Stimulated activated CD8-positive, alpha-beta memory T cell treated with anti-CD3 and anti-CD28 coated beads, Interleukin-4, amount 100 ng/mL, for 1 hour (primary cell): ENCODE data around the gene TP73.

Source experiments
- DNase-seq, 2 donors: peaks; one replicate each; pipeline ENCODE4 v3.0.0-alpha.2; 2020; ENCODE audit warnings: low read depth in 2 of 2, low spot score in 1 of 2

Gene TP73

DNA sequence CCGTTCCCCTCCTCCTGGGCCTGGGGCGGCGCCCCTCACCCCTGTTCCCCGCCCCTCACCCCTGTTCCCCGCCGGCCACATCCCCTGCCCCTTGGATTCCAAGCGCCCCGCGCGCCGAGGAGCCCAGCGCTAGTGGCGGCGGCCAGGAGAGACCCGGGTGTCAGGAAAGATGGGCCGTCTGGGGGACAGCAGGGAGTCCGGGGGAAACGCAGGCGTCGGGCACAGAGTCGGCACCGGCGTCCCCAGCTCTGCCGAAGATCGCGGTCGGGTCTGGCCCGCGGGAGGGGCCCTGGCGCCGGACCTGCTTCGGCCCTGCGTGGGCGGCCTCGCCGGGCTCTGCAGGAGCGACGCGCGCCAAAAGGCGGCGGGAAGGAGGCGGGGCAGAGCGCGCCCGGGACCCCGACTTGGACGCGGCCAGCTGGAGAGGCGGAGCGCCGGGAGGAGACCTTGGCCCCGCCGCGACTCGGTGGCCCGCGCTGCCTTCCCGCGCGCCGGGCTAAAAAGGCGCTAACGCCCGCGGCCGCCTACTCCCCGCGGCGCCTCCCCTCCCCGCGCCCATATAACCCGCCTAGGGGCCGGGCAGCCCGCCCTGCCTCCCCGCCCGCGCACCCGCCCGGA lies at the start of gene TP73:
TSS of gene TP73 (plus strand) at position 587 of the 618 bp plus-strand sequence. CDS start 29,850 bp downstream, outside the sequence.
- no peak for DNase-seq

DNA sequence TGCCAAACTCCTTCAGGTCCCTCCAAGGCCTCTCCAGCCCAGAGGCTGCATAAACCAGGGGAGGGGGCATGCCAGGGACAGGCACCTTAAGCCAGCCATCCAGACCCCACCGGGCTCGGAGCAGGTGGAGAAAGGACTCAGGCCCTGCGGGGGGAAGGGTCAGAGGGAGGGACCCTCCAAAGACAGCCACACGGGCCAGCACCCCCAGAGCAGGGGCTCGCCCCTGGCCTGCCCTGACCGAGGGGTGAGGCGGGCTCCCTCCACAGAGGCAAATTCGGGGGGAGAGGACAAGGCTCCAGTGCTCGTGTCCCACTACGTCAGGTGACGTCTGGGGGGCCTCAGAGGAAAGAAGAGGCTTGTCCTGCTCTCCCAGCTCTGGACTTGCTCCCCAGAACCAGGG lies 49.2 kb upstream of the TP73 start:
- DNase-seq, result no peak

DNA sequence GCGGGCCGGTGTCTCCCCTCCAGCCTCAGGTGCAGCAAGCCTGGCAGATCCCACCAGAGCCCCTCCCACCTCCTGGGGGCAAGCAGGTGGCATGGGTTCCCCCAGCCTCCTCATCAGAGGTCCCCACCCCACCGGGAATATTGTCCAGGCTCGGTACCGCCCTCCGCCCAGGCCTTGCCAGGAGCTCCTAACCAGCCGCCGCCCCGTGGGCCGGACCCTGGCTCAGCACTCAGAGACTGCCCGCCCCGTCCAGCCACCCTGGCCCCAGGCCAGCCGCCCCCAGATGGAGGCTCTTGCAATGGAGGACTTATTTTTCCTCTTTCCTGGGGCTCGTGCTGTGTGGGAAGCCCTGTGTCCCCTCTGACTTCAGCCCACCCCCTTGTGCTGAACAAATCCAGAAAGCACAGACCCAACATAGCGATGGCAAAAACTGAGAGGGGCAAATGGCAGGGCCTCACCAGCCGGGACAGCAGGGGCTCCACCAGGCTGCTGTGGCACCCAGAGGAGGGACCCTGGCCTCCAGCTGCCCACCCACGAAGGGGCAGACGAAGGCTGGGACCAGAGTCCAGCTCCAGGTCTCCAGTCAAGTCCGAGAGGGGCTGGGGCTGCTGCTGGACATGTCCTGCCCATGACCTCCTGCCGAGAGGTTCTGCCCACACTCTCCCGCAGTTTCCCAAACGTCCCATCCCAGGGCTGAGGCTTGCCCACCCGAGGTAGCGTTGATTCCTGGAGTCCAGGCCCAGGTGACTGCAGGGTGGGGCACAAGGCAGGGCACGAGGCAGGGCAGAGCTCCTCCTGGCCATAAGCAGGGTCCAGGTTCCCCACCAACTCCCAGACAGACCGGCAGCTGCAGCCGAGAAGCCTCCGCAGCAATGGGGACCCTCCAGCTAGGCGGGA lies 48.5 kb upstream of the TP73 start:
- DNase-seq, result no peak

DNA sequence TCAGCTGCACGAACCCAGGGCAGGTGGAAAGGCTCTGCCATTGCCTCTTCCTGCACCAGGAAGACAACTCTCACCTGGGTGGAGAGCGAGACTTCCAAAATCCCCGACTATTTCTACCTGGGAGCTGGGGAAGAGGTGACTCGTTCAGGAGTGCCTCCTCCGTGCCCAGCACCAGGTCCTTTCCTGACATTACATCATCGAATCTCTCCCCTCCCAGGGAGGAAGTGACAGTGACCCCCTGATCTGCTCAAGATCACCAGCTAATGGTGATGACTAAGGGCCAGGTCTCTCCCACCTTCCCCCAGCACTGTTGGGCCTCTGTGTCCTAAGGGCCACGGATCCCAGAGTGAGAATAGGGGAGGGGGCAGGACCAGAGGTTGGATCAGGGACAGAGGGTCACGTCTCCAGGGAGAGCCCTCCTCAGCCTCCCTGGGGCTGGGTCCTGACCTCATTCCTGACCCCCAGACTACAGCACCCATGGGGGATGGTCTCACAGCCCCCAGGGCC lies 47.8 kb upstream of the TP73 start:
- DNase-seq, result no peak

DNA sequence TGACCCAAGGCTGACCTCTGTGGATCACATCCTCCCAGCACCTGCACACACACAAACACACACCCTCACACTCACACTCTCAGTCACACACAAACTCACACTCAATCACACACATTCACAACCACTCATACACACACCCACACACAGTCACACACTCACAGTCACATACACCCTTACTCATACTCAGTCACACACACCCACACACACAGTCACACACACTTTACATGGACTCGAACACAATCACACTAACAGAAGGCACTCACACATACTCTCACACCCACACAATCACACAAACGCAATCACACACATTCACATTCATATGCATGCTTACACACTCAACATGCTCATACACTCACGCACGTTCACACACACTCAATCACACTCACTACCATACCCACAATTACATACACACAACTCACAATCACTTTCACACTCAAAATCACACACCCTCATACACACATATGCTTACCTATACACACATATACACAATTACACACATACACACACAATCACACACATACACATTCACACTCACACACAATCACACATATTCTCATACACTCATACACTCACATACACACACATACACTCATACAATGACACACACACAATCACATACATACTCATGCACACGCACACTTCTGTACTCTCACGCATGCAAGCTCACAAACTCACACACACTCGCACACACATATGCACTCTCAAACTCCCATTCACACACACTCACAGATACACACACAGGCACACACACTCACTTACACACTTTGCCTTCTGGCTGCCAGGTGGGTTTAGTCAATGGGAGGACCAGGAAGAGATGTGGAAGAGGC lies 47.1 kb upstream of the TP73 start:
- DNase-seq, result no peak

DNA sequence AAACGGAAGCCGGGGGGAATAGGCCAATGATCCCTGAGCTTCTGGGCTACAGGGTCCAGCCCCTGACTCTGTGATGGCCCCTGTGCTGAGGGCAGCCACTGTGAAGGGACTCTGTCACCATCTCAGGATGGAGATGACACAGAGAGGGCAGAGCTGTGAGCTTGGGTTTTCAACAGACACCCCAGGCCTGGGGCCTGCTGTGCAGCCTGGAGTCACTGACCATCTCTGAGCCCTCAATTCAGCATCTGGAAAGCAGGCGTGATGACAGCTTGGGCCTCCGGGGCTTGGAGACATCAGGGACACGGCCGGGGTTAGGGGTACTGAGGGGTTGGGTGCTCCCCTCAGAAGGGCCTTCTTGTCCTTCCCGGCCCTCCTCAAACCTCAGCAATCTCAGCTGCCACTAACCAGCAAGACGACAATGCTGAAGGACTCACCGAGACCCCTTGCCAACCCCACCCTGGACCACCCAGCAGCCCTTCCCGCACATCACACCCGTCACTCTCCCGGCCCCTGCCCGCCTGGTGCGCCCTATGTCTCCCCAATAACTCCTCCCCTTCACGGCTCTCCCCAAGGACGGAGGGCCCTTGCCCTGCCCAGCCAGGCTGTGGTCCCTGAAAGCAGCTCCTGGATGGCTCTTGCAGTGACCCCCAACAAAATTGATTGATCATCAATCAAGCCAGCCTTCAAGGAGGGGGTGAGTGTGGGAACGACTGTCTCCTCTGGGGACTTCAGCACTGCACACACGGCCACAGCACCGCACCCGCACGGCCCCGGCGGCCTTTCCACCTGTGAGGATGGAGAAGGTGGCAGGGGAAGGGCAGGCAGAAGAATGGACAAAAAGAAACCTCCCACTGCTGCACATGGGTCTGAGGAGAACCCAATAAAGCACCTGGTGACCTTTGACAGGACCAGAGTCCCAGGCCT lies 45.3 kb upstream of the TP73 start:
- DNase-seq, result no peak

DNA sequence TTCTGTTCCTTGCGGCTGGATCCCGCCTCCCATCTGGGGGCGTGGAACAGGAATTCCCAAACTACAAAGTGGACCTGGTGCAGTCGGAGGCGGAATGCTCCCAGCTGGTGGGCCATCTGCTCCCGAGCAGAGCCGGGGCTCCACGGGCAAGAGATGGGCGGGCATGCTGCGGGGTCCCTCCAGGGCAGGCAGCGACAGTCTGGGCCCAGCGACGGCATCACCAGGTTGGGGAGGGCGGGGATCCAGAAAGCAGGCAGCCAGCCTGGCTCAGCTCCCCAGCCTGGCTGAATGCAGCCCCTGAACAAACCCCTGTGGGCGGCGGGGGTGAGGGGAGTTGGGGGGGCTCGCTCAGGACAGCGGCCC lies 44.6 kb upstream of the TP73 start:
- DNase-seq, result no peak

DNA sequence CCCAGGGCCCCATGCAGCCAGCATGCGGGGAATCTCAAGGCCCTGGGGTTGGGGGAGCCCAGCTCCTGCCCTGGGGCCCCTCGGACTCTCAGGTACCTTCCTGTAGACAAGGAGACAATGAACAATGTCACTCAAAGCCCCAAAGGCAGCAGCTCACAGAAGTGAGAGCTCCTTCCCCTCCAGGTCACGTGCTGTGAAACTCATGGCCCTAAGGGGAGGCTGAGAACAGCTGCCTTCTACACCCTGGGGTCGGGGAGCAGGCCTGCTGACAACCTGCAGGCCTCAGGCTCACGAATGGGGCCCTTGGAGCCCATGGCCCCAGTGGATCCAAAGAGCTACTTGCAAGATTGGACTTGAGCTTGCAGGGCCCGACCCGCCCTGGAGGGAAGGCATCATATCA lies 44.2 kb upstream of the TP73 start:
- DNase-seq, result no peak

DNA sequence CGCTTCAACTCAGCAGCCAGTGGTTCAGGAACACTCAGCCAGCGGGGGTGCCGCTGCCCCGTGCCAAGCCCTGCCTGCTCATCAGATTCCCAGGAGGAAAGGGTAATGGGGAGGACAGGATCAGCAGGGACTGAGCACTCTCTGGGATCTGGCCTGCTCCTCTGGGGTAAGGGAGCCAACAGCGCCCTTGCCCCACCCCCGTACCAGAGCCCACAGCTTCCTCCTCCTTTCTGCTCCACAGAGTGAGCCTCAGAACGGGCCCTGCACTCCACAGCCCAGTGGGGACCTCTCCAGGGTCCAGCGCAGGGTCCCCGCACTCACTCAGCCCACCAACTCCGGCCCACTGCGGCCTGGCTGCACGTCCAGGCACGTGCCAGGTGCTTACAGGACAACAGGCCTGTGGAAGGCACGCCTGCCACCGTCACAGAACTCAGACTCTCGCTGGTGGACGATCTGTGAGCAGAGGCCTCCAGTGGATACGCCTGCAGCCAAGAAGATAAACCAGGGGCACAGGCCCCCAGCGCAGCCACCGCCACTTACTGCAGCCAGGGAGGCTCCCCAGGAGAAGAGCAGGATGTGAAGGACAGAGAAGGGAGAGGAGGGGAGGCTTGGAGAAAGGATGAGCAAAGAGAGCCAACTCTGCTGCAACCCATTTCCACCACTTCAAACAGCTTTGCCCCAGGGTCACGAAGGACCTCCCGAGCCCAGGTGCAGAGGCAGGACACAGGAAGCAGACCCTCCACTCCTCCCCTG lies 43.1 kb upstream of the TP73 start:
- DNase-seq, result no peak

DNA sequence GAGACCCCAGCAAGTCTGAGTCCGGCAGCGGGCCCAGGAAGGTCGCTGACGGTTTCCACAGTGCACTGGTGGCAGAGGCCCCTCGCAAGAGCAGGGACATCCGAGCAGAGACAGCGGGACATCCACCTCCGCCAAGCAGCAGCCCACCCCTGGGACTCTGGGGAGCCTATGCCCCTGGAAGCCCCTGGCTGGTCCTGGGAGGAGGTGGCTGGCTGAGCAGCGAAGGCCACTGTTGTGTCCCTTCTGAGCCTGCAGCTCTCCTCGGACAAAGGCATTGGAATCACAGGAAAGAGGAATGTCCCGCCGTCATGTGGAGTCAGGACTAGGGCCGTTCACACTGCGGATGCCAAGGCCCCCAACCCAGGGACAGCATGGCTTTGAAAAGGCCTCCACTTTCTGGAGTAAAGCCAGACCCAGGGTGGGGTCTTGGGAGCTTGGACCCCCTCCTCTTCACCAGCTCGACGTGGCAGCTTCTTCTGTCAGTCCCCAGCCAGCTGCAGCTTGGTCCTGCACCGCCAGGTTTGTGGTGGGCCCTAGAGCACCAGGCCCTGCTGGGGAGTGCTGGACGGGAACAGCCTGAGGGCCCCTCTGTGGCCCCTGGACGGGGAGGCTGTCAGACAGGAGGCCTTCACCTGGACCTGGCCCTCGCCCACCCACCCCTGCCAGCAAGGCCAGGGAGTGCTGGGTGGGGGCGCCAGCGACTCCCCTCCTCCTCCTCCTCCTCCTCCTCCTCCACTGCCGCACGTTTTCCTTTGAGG lies 42.4 kb upstream of the TP73 start:
- DNase-seq, result no peak

DNA sequence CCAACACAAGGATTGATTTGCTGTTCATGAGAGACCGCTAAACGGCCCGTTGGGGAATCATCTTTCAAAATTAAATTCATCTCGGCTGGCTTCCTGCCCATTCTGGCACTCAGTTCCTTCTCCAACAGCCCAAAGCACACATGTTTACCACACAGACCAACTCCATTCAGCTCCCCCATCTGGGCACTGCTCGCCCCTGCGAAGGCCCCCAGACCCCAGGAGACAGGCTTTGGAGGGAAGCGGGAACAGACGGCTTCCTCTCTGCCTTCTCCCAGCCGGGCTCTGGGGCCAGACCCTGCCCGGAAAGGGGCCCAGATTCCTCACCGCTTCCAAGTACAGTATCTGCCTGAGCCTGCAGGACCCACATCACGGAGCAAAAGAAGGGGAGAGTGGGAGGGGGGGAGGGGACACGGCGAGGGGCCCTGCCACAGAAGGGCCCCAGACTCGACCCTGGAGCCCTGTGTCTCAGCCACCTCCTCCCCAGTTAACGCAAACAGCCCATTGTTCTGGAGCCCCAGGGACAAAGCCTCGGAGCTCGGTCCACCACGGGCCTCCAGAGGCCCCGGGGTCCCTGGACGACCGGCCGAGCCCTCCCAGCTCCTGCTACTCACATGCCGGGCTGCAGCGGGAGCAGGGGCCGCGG lies 41.7 kb upstream of the TP73 start:
- no peak for DNase-seq

DNA sequence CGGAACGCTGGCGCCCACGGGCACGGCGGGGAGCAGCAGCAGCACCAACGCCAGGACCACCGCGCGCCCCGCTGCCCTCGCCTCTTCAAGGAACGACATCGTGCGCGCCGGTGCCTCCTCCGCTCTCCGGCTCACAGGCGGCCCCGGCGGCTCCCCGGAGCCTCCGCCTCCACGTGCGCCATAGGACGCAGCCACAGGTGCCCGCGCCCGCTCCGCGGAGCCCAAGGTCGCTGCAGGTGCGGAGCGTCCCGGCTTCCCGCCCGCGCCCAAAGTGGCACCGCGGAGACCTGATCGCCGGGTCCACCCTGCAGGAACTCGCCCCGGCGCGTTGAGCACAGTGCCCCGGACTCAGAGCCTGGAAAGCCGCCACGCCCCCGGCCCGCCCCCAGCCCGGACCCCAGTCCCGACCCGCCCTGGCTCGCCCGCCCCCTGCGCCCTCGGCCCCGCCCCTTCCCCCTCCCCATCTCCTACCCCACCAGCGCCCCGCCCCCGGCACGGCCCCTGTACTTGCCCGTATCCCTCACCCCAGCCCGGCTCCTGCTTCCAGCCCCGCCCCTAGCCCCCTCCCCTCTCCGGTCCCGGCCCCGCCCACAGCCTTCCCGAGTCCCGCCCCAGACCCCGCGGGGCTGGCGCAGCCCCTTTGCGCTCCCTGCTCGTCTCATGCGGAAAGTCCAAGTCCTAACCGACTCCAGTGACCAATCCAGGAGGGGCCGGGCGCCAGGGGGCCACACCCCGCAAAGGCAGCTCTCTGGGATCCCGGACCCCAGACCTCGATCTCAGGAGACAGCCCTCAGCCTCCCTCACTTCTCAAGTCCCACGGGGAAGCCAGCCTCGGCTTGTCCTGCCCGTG lies 40.9 kb upstream of the TP73 start, which contains the start of gene MEGF6:
TSS of gene MEGF6 (minus strand) at position 339 of the 850 bp plus-strand sequence. CDS start at position 99, 240 bp downstream.
- DNase-seq, result peak; percentile 37 to 39

DNA sequence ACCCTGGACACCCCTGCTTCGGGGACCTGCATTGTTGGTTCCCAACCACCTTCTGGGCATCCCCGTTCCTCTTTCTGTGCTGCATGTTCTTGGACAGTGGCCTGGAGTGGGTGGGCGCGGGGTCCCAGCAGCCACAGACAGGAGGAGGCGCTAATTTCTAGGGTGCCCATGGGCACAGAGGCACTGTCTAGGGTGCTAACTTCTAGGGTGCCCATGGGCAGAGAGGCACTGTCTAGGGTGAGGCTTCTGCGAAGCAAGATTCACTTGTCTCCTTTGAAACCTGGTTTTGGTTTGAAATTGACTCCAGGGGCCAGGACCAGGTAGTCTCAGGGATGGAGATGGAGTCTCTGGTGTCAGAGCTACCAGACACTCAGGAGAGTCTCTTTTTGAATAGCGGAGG lies 40.2 kb upstream of the TP73 start:
- DNase-seq, result no peak

DNA sequence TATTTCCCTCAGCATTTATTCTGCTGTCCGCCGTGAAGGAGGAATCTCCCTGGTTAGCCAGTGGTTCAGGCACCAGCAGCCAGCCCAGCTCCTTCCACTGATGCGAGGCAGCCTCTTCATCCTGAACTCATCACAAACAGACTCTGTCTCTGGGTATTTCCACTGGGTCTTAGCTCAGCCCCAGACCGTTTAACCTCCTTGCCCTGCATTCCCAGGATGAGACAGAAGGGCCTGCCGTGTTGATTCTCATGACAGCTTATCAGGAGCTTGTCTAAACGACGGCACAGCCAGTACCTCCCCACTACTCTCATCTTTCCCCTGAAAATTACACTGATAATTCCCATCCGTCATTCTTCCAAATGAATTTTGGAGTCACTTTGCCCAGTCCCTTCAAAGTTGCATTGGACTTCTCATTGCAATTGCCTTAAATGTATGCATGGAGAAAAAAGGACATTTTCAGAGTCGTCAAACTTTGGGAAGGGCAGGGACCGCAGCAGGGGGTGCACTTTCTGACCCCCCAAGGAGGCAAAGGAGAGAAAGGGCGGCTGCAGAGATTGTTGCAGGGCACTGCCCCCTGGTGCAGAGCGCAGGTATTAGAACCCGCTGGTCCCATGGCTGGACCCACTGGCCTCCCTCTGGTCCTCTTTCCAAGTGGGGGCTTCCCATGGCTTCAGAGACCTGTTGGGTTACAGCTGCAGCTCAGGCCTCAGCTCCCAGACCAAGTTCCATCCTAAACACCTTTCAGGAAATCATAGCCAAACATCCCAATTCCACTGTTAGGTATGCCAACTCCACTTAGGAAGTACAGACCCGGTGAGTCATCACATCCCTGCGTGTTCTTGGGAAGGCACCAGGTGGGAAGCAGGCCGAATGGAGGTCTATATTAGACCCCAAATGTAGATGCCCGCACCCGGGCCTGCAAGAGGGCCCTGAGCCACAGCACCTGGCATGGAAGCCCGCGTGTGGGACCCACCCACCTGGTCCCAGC lies 37.3 kb upstream of the TP73 start:
- DNase-seq, result no peak

DNA sequence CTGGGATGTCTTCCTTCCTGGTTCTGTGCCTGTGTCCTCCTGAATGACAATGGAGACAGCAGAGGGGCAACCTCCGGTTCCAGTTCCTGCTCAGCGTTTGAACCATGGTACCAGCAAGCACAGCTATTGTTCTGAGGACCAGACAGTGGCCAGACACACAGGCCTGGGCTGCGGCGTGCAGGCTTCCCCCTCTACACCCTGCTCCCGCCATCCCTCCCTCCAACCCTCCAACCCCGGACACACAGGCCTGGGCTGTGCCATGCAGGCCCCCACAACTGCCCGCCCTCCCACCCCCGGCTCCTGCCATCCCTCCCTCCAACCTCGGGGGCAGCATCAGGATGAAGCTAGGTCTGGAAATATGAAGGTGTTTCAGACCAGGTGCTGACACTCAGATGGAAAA lies 35.5 kb upstream of the TP73 start:
- no peak for DNase-seq

DNA sequence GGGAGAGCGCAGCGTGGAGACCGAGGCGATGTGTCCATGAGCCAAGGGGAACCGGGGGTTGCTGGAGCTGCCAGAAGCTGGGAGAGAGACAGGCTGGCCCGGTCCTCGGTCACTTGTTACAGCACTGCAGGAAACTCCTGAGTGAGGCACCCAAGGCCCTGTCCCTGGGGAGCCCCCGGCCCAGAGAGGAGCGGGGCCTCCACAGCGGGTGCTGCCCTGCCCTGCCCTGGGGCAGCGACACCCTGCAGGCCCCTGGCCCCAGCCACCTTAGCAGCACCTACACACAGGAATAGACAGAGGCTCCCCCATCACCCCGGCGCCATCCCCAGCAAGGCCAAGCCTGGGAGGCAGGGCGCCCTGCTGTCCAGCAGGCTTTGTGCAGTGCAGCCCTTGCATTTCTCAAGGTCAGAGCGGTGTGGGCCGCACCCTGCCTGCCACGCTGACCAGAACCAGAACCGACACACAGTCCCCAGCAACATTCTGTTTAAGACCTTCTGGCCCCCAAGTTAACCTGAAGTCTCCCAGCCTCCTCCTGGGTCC lies 34.4 kb upstream of the TP73 start:
- DNase-seq, result no peak
